ENCODE data around the gene PIGQ. TPM values are rescaled to one million over a fixed set of nuclear protein-coding genes. Genes with fewer than 3 reads are reported as not detected.
A peak's percentile ranks its signal among the peaks of the same experiment; 100 is the strongest.

The PIGQ gene
- total RNA-seq, 1 donor from 2014 or later: 63.6 TPM

GRCh38 chr16:593406-593805 is 23.6 kb downstream of the PIGQ start:
- DNase-seq (ENCODE audit: extremely low spot score, unreplicated experiment): no peak
- Mint-ChIP-seq H3K27ac (ENCODE audit: unreplicated experiment) (peak overlapping the region; percentile 61), H3K27me3 (ENCODE audit: unreplicated experiment) (no peaks in the 10 kb centered on the region), H3K4me3 (ENCODE audit: unreplicated experiment) (no peak overlapping the region), H3K4me1 (ENCODE audit: unreplicated experiment) (peaks cover 28% of the 10 kb centered on the region), H3K9me3 (ENCODE audit: unreplicated experiment) (no peaks in the 10 kb centered on the region), H3K36me3 (ENCODE audit: unreplicated experiment) (peaks cover 13% of the 10 kb centered on the region)
- TF ChIP-seq CTCF (IDR thresholded peaks at IDR 0.05): no peak

GRCh38 chr16:593807-594206 is 24.0 kb downstream of the PIGQ start:
- Mint-ChIP-seq H3K27ac (ENCODE audit: unreplicated experiment) (peak overlapping the region; percentile 61), H3K4me3 (ENCODE audit: unreplicated experiment) (no peak overlapping the region), H3K4me1 (ENCODE audit: unreplicated experiment) (peaks cover 27% of the 10 kb centered on the region)

GRCh38 chr16:595094-595528 is 25.3 kb downstream of the PIGQ start:
- no peaks in the 10 kb centered on the region for H3K9me3 Mint-ChIP-seq (ENCODE audit: unreplicated experiment)
- H3K27ac Mint-ChIP-seq (ENCODE audit: unreplicated experiment): no peak overlapping the region
- no peak for TF ChIP-seq CTCF (IDR thresholded peaks at IDR 0.05)
- no peaks in the 10 kb centered on the region for H3K27me3 Mint-ChIP-seq (ENCODE audit: unreplicated experiment)
- H3K4me3 Mint-ChIP-seq (ENCODE audit: unreplicated experiment): no peak overlapping the region
- DNase-seq (ENCODE audit: extremely low spot score, unreplicated experiment): no peak
- peaks cover 14% of the 10 kb centered on the region for H3K36me3 Mint-ChIP-seq (ENCODE audit: unreplicated experiment)
- H3K4me1 Mint-ChIP-seq (ENCODE audit: unreplicated experiment): peaks cover 27% of the 10 kb centered on the region

More at GRCh38 chr16:593807-594206, 24.0 kb downstream of the PIGQ start:
- no peak for DNase-seq (ENCODE audit: extremely low spot score, unreplicated experiment)
- H3K9me3 Mint-ChIP-seq (ENCODE audit: unreplicated experiment): no peaks in the 10 kb centered on the region
- TF ChIP-seq CTCF (IDR thresholded peaks at IDR 0.05): no peak
- no peaks in the 10 kb centered on the region for H3K27me3 Mint-ChIP-seq (ENCODE audit: unreplicated experiment)
- H3K36me3 Mint-ChIP-seq (ENCODE audit: unreplicated experiment): peaks cover 13% of the 10 kb centered on the region

- peaks cover 14% of the 10 kb centered on the region for H3K36me3 Mint-ChIP-seq (ENCODE audit: unreplicated experiment)
These were observed 26.4 kb downstream of the PIGQ start for GRCh38 chr16:595942-596735.

More at GRCh38 chr16:595942-596735, 26.4 kb downstream of the PIGQ start:
- Mint-ChIP-seq H3K27ac (ENCODE audit: unreplicated experiment) (no peak overlapping the region), H3K9me3 (ENCODE audit: unreplicated experiment) (no peaks in the 10 kb centered on the region), H3K4me3 (ENCODE audit: unreplicated experiment) (no peak overlapping the region), H3K4me1 (ENCODE audit: unreplicated experiment) (peaks cover 19% of the 10 kb centered on the region), H3K27me3 (ENCODE audit: unreplicated experiment) (no peaks in the 10 kb centered on the region)
- no peak for DNase-seq (ENCODE audit: extremely low spot score, unreplicated experiment)
- TF ChIP-seq CTCF (IDR thresholded peaks at IDR 0.05): no peak
